GM12878 (cell line): ENCODE results near the gene ABHD14A.

Source experiments
- CEBPB ChIP-seq, 2 experiments: fragments of 150-350 bp in 1 of 2; IDR thresholded peaks; 2 replicates each; pipeline ENCODE4 v1.6.1; 2012 to 2014; ENCODE audit warnings: low read depth in 2 of 2, low read length in 2 of 2, borderline replicate concordance in 1 of 2, inconsistent platforms in 1 of 2
- CTCF ChIP-seq, 3 experiments: IDR thresholded peaks in 2 of 3; conservative IDR thresholded peaks in 1 of 3; 2 replicates each; pipeline ENCODE4 v1.5.1; 2011; ENCODE audit warnings: low read depth in 3 of 3, low read length in 3 of 3, mild to moderate bottlenecking in 3 of 3, control low read depth in 2 of 3, moderate library complexity in 2 of 3, inconsistent platforms in 1 of 3, mixed read lengths in 1 of 3; ENCODE audit not compliant: control insufficient read depth in 2 of 3, insufficient read depth in 1 of 3; ENCODE audit errors: extremely low read depth in 1 of 3
- FOXK2 ChIP-seq: fragments of 450-650 bp; IDR thresholded peaks from 2 replicates; pipeline ENCODE4 v1.6.1; 2017; ENCODE audit warnings: mild to moderate bottlenecking, moderate library complexity
- LARP7 ChIP-seq: fragments of 450-650 bp; IDR thresholded peaks from 2 replicates; pipeline ENCODE4 v1.6.1; 2017; ENCODE audit warnings: mild to moderate bottlenecking
- YY1 ChIP-seq: IDR thresholded peaks from 2 replicates; pipeline ENCODE4 v1.6.1; 2011; ENCODE audit warnings: low read depth, mild to moderate bottlenecking, low read length
- ZNF217 ChIP-seq: fragments of 450-650 bp; IDR thresholded peaks from 2 replicates; pipeline ENCODE4 v1.6.1; 2017; ENCODE audit warnings: antibody characterized with exemption, mild to moderate bottlenecking
- ZNF384 ChIP-seq: IDR thresholded peaks from 2 replicates; pipeline ENCODE4 v1.6.1; 2012; ENCODE audit warnings: low read depth, mild to moderate bottlenecking, low read length, improper control_type of control experiment, borderline replicate concordance

GRCh38 chr3:51978143-51978502 is 3.3 kb downstream of the ABHD14A start:
- TF ChIP-seq LARP7: no peak
- no peak for TF ChIP-seq CTCF (IDR thresholded peaks at IDR 0.05 in 2 of 3, conservative IDR thresholded peaks at IDR 0.05 in 1 of 3; ENCODE audit: control insufficient read depth in 2 of 3, extremely low read depth in 1 of 3, insufficient read depth in 1 of 3, low read depth in 3 of 3, low read length in 3 of 3)
- TF ChIP-seq ZNF384: no peak
- no peak for TF ChIP-seq ZNF217
- no peak for TF ChIP-seq YY1
- TF ChIP-seq FOXK2: no peak
- no peak for TF ChIP-seq CEBPB (IDR thresholded peaks at IDR 0.05; ENCODE audit: borderline replicate concordance in 1 of 2, low read depth in 2 of 2, low read length in 2 of 2)
